Trophoblast cell (in vitro differentiated cells and primary cell): ENCODE measurements around the gene AADACL2.

Source experiments
- DNase-seq, 2 donors: peaks; one replicate each; pipeline ENCODE4 v3.0.0-alpha.2; 2016
- H2AFZ ChIP-seq: 2 replicates; pipeline ENCODE4 v1.6.1; 2013; ENCODE audit warnings: low read length, moderate library complexity, mild to moderate bottlenecking; ENCODE audit not compliant: insufficient read depth, poor library complexity
- H2AK5ac ChIP-seq: 2 replicates; pipeline ENCODE4 v1.6.1; 2013; ENCODE audit warnings: mild to moderate bottlenecking, low read length
- H2BK120ac ChIP-seq: 2 replicates; pipeline ENCODE4 v1.6.1; 2013; ENCODE audit warnings: low read length, mild to moderate bottlenecking, moderate library complexity; ENCODE audit not compliant: insufficient read depth, poor library complexity
- H2BK12ac ChIP-seq: 2 replicates; pipeline ENCODE4 v1.6.1; 2013; ENCODE audit warnings: mild to moderate bottlenecking, low read length, moderate library complexity
- H2BK5ac ChIP-seq: 2 replicates; pipeline ENCODE4 v1.6.1; 2013; ENCODE audit warnings: low read length, low read depth, moderate library complexity, mild to moderate bottlenecking; ENCODE audit not compliant: poor library complexity
- H3K14ac ChIP-seq: 2 replicates; pipeline ENCODE4 v1.6.1; 2013; ENCODE audit warnings: mild to moderate bottlenecking, low read length
- H3K18ac ChIP-seq: 2 replicates; pipeline ENCODE4 v1.6.1; 2013; ENCODE audit warnings: mild to moderate bottlenecking, low read length
- H3K23ac ChIP-seq: 2 replicates; pipeline ENCODE4 v1.6.1; 2013; ENCODE audit warnings: low read length
- H3K27ac ChIP-seq: 2 replicates; pipeline ENCODE4 v1.5.1; 2013; ENCODE audit warnings: low read depth, mild to moderate bottlenecking, inconsistent platforms, low read length, moderate library complexity
- H3K27me3 ChIP-seq: 2 replicates; pipeline ENCODE4 v1.6.1; 2013; ENCODE audit warnings: inconsistent platforms, mild to moderate bottlenecking, low read length, moderate library complexity; ENCODE audit not compliant: insufficient read depth
- H3K36me3 ChIP-seq, 2 experiments: 1 replicate in 1 of 2; 2 replicates in 1 of 2; pipeline ENCODE4 v1.6.1; 2013; ENCODE audit warnings: low read length in 2 of 2, mild to moderate bottlenecking in 2 of 2, moderate library complexity in 1 of 2; ENCODE audit not compliant: insufficient read depth in 2 of 2, control insufficient read depth in 1 of 2
- H3K4ac ChIP-seq: 2 replicates; pipeline ENCODE4 v1.6.1; 2013; ENCODE audit warnings: low read depth, mild to moderate bottlenecking, low read length, moderate library complexity
- H3K4me1 ChIP-seq, 2 experiments: 1 replicate in 1 of 2; 2 replicates in 1 of 2; pipeline ENCODE4 v1.6.1; 2013; ENCODE audit warnings: low read length in 2 of 2, mild to moderate bottlenecking in 2 of 2, moderate library complexity in 1 of 2; ENCODE audit not compliant: insufficient read depth in 2 of 2, control insufficient read depth in 1 of 2
- H3K4me2 ChIP-seq: 2 replicates; pipeline ENCODE4 v1.6.1; 2013; ENCODE audit warnings: inconsistent platforms, mild to moderate bottlenecking, low read length, moderate library complexity
- H3K4me3 ChIP-seq: 2 replicates; pipeline ENCODE4 v1.5.1; 2013; ENCODE audit warnings: mild to moderate bottlenecking, low read depth, low read length, inconsistent platforms
- H3K79me1 ChIP-seq: one replicate; pipeline ENCODE4 v1.6.1; 2013; ENCODE audit warnings: low read length
- H3K79me2 ChIP-seq: 2 replicates; pipeline ENCODE4 v1.6.1; 2013; ENCODE audit warnings: low read length, mild to moderate bottlenecking; ENCODE audit not compliant: control insufficient read depth, insufficient read depth, poor library complexity
- H3K9ac ChIP-seq: 2 replicates; pipeline ENCODE4 v1.6.1; 2013; ENCODE audit warnings: mild to moderate bottlenecking, low read length
- H3K9me3 ChIP-seq: 2 replicates; pipeline ENCODE4 v1.6.1; 2013; ENCODE audit warnings: low read depth, mild to moderate bottlenecking, control low read depth, inconsistent platforms, low read length; ENCODE audit not compliant: insufficient read depth
- H4K12ac ChIP-seq: 2 replicates; pipeline ENCODE4 v1.6.1; 2013; ENCODE audit warnings: low read depth, mild to moderate bottlenecking, low read length, moderate library complexity
- H4K8ac ChIP-seq: 2 replicates; pipeline ENCODE4 v1.6.1; 2013; ENCODE audit warnings: low read depth, mild to moderate bottlenecking, low read length, moderate library complexity
- H4K91ac ChIP-seq: one replicate; pipeline ENCODE4 v1.6.1; 2013; ENCODE audit warnings: low read depth, mild to moderate bottlenecking, low read length, moderate library complexity
- WGBS: extraction: QIAGEN DNeasy Blood & Tissue Kit; methylation state at CpG from one replicate; pipeline ENCODE4 v1.1.7; 2013; ENCODE audit warnings: missing lambda C conversion rate; ENCODE audit not compliant: insufficient read length, insufficient coverage; ENCODE audit errors: extremely low coverage; 5-methylcytosine and 5-hydroxymethylcytosine counted together

The AADACL2 gene

DNA sequence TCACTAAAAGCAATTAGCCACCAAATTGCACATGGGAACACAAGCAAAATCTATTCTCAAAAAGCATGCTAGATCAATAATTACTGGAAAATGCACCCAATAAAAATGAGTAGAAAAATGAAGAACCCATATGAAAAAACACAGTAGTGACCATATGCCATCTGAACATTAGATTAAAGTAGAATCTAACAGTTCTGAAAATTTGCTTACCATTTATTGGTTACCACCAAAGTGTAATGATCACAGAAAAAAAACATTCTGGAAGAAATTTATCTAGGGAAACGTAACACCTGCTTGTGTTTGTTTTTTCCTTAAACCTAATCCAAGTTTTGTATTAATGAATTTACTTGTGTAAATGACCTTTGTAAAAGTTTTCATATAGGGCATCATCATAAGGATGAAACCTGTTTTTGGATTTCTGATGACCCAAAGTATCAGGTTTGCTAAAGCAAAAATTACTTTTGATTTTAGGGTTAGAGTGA, 42.6 kb downstream of the AADACL2 start:
- no peaks in the 10 kb centered on the region for H3K36me3 ChIP-seq
- no peak overlapping the region for H3K18ac ChIP-seq
- no peak overlapping the region for H4K8ac ChIP-seq
- H3K79me1 ChIP-seq: no peaks in the 10 kb centered on the region
- no peak overlapping the region for H3K27ac ChIP-seq
- WGBS: no CpG with 5 or more reads among the region's 1 CpG
- no peak overlapping the region for H3K23ac ChIP-seq
- no peaks in the 10 kb centered on the region for H3K79me2 ChIP-seq
- no peak overlapping the region for H2AK5ac ChIP-seq
- H3K4me1 ChIP-seq: no peaks in the 10 kb centered on the region
- no peaks in the 10 kb centered on the region for H3K27me3 ChIP-seq
- no peak overlapping the region for H2AFZ ChIP-seq
- H3K4me3 ChIP-seq: no peak overlapping the region
- H3K9ac ChIP-seq: no peak overlapping the region
- no peak overlapping the region for H2BK120ac ChIP-seq
- DNase-seq: no peak
- no peak overlapping the region for H2BK12ac ChIP-seq
- H3K4ac ChIP-seq: no peak overlapping the region
- no peaks in the 10 kb centered on the region for H3K9me3 ChIP-seq
- H3K14ac ChIP-seq: no peak overlapping the region
- H4K12ac ChIP-seq: no peak overlapping the region
- H2BK5ac ChIP-seq: no peak overlapping the region
- H4K91ac ChIP-seq: no peak overlapping the region
- no peak overlapping the region for H3K4me2 ChIP-seq

DNA sequence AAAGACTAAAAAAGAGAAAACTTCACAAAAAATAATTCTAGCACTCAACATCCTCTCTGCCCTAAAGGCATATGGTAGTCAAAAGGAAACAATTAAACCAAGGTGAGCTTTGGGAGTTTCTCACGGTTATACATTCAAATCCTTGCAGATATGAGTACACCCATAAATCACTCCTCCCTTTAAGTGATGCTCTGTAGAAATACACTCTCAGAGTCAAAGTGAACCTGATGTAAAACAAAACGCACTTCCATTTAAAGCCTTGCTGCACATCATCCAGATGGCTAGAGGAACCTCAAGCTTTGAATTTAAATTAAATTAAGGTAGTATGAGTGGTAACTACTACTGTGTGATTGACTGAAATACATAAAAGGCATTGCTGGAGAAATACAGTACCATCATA, 44.2 kb downstream of the AADACL2 start:
- Histone ChIP-seq H3K14ac (no peak overlapping the region), H2AK5ac (no peak overlapping the region), H3K4me3 (no peak overlapping the region), H2BK12ac (no peak overlapping the region), H2BK5ac (no peak overlapping the region), H3K36me3 (no peaks in the 10 kb centered on the region), H3K18ac (no peak overlapping the region), H2BK120ac (no peak overlapping the region), H3K79me2 (no peaks in the 10 kb centered on the region), H3K4me2 (no peak overlapping the region), H3K27me3 (no peaks in the 10 kb centered on the region), H4K91ac (no peak overlapping the region), H3K9me3 (no peaks in the 10 kb centered on the region), H3K4ac (no peak overlapping the region), H4K8ac (no peak overlapping the region), H3K23ac (no peak overlapping the region), H3K79me1 (no peaks in the 10 kb centered on the region), H3K4me1 (no peaks in the 10 kb centered on the region), H3K9ac (no peak overlapping the region), H3K27ac (no peak overlapping the region), H4K12ac (no peak overlapping the region), H2AFZ (no peak overlapping the region)
- WGBS: no CpG with 5 or more reads among the region's 2 CpGs
- no peak for DNase-seq

DNA sequence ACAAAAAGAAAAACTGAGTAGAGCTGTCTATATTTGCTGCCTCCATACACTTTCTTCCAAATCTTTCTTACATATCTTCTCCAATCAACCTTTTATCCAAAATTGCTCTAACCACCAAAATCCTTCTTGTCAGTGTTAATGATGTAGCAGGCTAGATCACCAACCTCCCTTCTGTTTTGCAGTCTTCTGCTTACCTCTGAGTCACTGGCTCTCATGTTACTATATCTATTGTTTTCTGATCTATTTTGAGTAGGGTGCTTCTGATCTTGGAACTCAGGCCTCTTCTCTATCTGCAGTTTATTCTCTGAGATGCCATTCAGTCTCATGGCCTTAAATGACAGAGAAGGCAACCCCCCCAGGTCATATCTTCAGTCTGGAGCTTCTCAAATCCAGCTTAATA, 53.9 kb downstream of the AADACL2 start:
- no peaks in the 10 kb centered on the region for H3K36me3 ChIP-seq
- no peak overlapping the region for H2BK12ac ChIP-seq
- no peak overlapping the region for H3K18ac ChIP-seq
- no peaks in the 10 kb centered on the region for H3K4me1 ChIP-seq
- H3K27me3 ChIP-seq: no peaks in the 10 kb centered on the region
- H2AK5ac ChIP-seq: no peak overlapping the region
- H3K9me3 ChIP-seq: no peaks in the 10 kb centered on the region
- no peak overlapping the region for H3K27ac ChIP-seq
- no peak overlapping the region for H4K12ac ChIP-seq
- no peak for DNase-seq
- no peak overlapping the region for H3K14ac ChIP-seq
- no peak overlapping the region for H3K23ac ChIP-seq
- no peaks in the 10 kb centered on the region for H3K79me1 ChIP-seq
- no peaks in the 10 kb centered on the region for H3K79me2 ChIP-seq
- H2BK120ac ChIP-seq: no peak overlapping the region
- no peak overlapping the region for H4K91ac ChIP-seq
- H2BK5ac ChIP-seq: no peak overlapping the region
- no peak overlapping the region for H4K8ac ChIP-seq
- no peak overlapping the region for H3K4ac ChIP-seq
- no peak overlapping the region for H3K4me3 ChIP-seq
- H3K4me2 ChIP-seq: no peak overlapping the region
- H2AFZ ChIP-seq: no peak overlapping the region
- H3K9ac ChIP-seq: no peak overlapping the region

DNA sequence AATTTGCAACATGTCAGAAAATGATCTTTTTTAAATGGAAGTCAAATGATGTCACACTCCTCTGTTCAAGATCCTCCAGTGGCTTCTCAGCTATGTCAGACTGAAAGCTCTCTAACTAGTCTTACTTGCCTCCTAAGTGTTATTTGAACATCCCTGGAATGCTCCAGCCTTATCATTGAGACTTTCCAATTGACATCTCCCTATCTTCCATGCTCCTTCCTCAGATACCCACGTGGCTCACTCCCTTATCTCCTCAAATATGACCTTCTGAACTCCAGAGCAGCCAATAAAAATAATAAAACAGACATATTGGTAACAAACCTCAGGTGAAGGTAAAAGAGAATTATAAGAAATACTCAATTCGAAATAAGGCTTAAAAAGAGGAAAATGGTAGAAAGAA, 54.7 kb downstream of the AADACL2 start:
- Histone ChIP-seq H3K4ac (no peak overlapping the region), H2BK12ac (no peak overlapping the region), H2AK5ac (no peak overlapping the region), H3K27ac (no peak overlapping the region), H3K36me3 (no peaks in the 10 kb centered on the region), H4K12ac (no peak overlapping the region), H2AFZ (no peak overlapping the region), H3K9ac (no peak overlapping the region), H4K8ac (no peak overlapping the region), H3K18ac (no peak overlapping the region), H3K23ac (no peak overlapping the region), H3K14ac (no peak overlapping the region), H4K91ac (no peak overlapping the region), H3K27me3 (no peaks in the 10 kb centered on the region), H3K4me1 (no peaks in the 10 kb centered on the region), H3K4me3 (no peak overlapping the region), H3K79me2 (no peaks in the 10 kb centered on the region), H2BK120ac (no peak overlapping the region), H3K4me2 (no peak overlapping the region), H3K79me1 (no peaks in the 10 kb centered on the region), H3K9me3 (no peaks in the 10 kb centered on the region), H2BK5ac (no peak overlapping the region)
- no CpG with 5 or more reads among the region's 2 CpGs for WGBS
- no peak for DNase-seq
